ENCODE results near the gene GAB2. TPM values are rescaled to one million over a fixed set of nuclear protein-coding genes. Genes with fewer than 3 reads are reported as not detected.
A peak's percentile ranks its signal among the peaks of the same experiment; 100 is the strongest.
"Not testable (repeated sequence)": the region's sequence is repeated elsewhere in the genome, so short reads cannot be mapped to it uniquely, and the experiment has no call there.

GAB2 gene
- total RNA-seq, 2 donors from 2014 or later, result 2.8 to 5.0 TPM

GRCh38 chr11:78226684-78227680 is 190.6 kb downstream of the GAB2 start:
- Mint-ChIP-seq H3K36me3 (no peaks in the 10 kb centered on the region), H3K27ac (peak overlapping the region in 1 of 2 donors; percentile 96), H3K9me3 (no peaks in the 10 kb centered on the region)
- DNase-seq (ENCODE audit: low spot score in 2 of 2) (peak in 1 of 2 donors; percentile 29), ATAC-seq (peak; percentile 72 to 89)

- Mint-ChIP-seq H3K9me3 (no peaks in the 10 kb centered on the region), H3K36me3 (no peaks in the 10 kb centered on the region), H3K27ac (peak overlapping the region; percentile 18 to 96)
- DNase-seq (ENCODE audit: low spot score in 2 of 2) (no peak), ATAC-seq (peak in 1 of 2 donors; percentile 50)
These were observed 192.7 kb downstream of the GAB2 start for GRCh38 chr11:78224906-78225420.

- DNase-seq (ENCODE audit: low spot score in 2 of 2), result no peak
- Mint-ChIP-seq H3K36me3 (no peaks in the 10 kb centered on the region), H3K27ac (peak overlapping the region; percentile 18 to 96), H3K9me3 (no peaks in the 10 kb centered on the region)
- no peak for ATAC-seq
These were observed 193.1 kb downstream of the GAB2 start for GRCh38 chr11:78224506-78224905.

- DNase-seq (ENCODE audit: low spot score in 2 of 2), result no peak
- no peaks in the 10 kb centered on the region for H3K9me3 Mint-ChIP-seq
- peak overlapping the region in 1 of 2 donors; percentile 13 for H3K27ac Mint-ChIP-seq
- no peak for ATAC-seq
- H3K36me3 Mint-ChIP-seq, result no peaks in the 10 kb centered on the region
These were observed 194.2 kb downstream of the GAB2 start for GRCh38 chr11:78223320-78223954.

GRCh38 chr11:78222726-78223125 is 194.9 kb downstream of the GAB2 start:
- not testable (repeated sequence) for H3K9me3 Mint-ChIP-seq; ATAC-seq; DNase-seq (ENCODE audit: low spot score in 2 of 2); H3K27ac Mint-ChIP-seq; H3K36me3 Mint-ChIP-seq

GRCh38 chr11:78221396-78222315 is 196.0 kb downstream of the GAB2 start:
- peak overlapping the region; percentile 7 to 44 for H3K27ac Mint-ChIP-seq
- no peak for ATAC-seq
- DNase-seq (ENCODE audit: low spot score in 2 of 2), result no peak
- no peaks in the 10 kb centered on the region for H3K9me3 Mint-ChIP-seq
- no peaks in the 10 kb centered on the region for H3K36me3 Mint-ChIP-seq

GRCh38 chr11:78220218-78221157 is 197.1 kb downstream of the GAB2 start:
- H3K27ac Mint-ChIP-seq, result peak overlapping the region; percentile 7 to 55
- H3K9me3 Mint-ChIP-seq, result no peaks in the 10 kb centered on the region
- H3K36me3 Mint-ChIP-seq, result no peaks in the 10 kb centered on the region
- DNase-seq (ENCODE audit: low spot score in 2 of 2) (no peak), ATAC-seq (peak; percentile 53 to 79)

- no peaks in the 10 kb centered on the region for H3K36me3 Mint-ChIP-seq
- no peaks in the 10 kb centered on the region for H3K9me3 Mint-ChIP-seq
- ATAC-seq (peak; percentile 44 to 58), DNase-seq (ENCODE audit: low spot score in 2 of 2) (no peak)
- peak overlapping the region in 1 of 2 donors; percentile 7 for H3K27ac Mint-ChIP-seq
These were observed 198.0 kb downstream of the GAB2 start for GRCh38 chr11:78219493-78220217.

- no peaks in the 10 kb centered on the region for H3K9me3 Mint-ChIP-seq
- DNase-seq (ENCODE audit: low spot score in 2 of 2), result peak in 1 of 2 donors; percentile 11
- no peak for ATAC-seq
- H3K36me3 Mint-ChIP-seq, result no peaks in the 10 kb centered on the region
- H3K27ac Mint-ChIP-seq, result peak overlapping the region; percentile 18 to 31
These were observed 198.7 kb downstream of the GAB2 start for GRCh38 chr11:78218707-78219492.

GRCh38 chr11:78217650-78218541 is 199.7 kb downstream of the GAB2 start:
- no peak for ATAC-seq
- Mint-ChIP-seq H3K9me3 (no peaks in the 10 kb centered on the region), H3K36me3 (no peaks in the 10 kb centered on the region), H3K27ac (peak overlapping the region in 1 of 2 donors; percentile 18)
- no peak for DNase-seq (ENCODE audit: low spot score in 2 of 2)

- no peaks in the 10 kb centered on the region for H3K9me3 Mint-ChIP-seq
- ATAC-seq (no peak), DNase-seq (ENCODE audit: low spot score in 2 of 2) (no peak)
- H3K27ac Mint-ChIP-seq, result peak overlapping the region in 1 of 2 donors; percentile 16
- H3K36me3 Mint-ChIP-seq, result peaks cover 0 to under 1% of the 10 kb centered on the region in 2 donors
These were observed 200.9 kb downstream of the GAB2 start for GRCh38 chr11:78216571-78217287.

GRCh38 chr11:78216021-78216420 is 201.6 kb downstream of the GAB2 start:
- ATAC-seq (no peak), DNase-seq (ENCODE audit: low spot score in 2 of 2) (peak in 1 of 2 donors; percentile 16)

More at GRCh38 chr11:78216021-78216420, 201.6 kb downstream of the GAB2 start:
- Mint-ChIP-seq H3K27ac (peak overlapping the region in 1 of 2 donors; percentile 68), H3K36me3 (peaks cover 0 to 7% of the 10 kb centered on the region in 2 donors), H3K9me3 (no peaks in the 10 kb centered on the region)
